GDM1 (cell line): ENCODE results near the gene SCN10A.
A peak's percentile ranks its signal among the peaks of the same experiment; 100 is the strongest.

Experiments
- DNase-seq: peaks from one replicate; lab custom pipeline; 2025; lab: John Stamatoyannopoulos, UW

Gene SCN10A

GRCh38 chr3:38773528-38773927 is 42.5 kb downstream of the SCN10A start:
- DNase-seq: no peak

- no peak for DNase-seq
These were observed 52.4 kb downstream of the SCN10A start for GRCh38 chr3:38763569-38763968.

GRCh38 chr3:38758557-38758956 is 57.5 kb downstream of the SCN10A start:
- DNase-seq: no peak

GRCh38 chr3:38757721-38758120 is 58.3 kb downstream of the SCN10A start:
- no peak for DNase-seq

GRCh38 chr3:38756892-38757291 is 59.1 kb downstream of the SCN10A start:
- no peak for DNase-seq

GRCh38 chr3:38755130-38755529 is 60.9 kb downstream of the SCN10A start:
- DNase-seq: no peak

GRCh38 chr3:38746641-38747040 is 69.4 kb downstream of the SCN10A start:
- no peak for DNase-seq

GRCh38 chr3:38743043-38743442 is 73.0 kb downstream of the SCN10A start:
- DNase-seq: no peak

- DNase-seq: no peak
These were observed 73.5 kb downstream of the SCN10A start for GRCh38 chr3:38742550-38742949.

GRCh38 chr3:38740537-38740936 is 75.5 kb downstream of the SCN10A start:
- DNase-seq: no peak

- no peak for DNase-seq
These were observed 76.1 kb downstream of the SCN10A start for GRCh38 chr3:38739931-38740330.

GRCh38 chr3:38739396-38739689 is 76.7 kb downstream of the SCN10A start:
- no peak for DNase-seq

GRCh38 chr3:38738630-38739395 is 77.2 kb downstream of the SCN10A start:
- peak; percentile 31 for DNase-seq

GRCh38 chr3:38731522-38731921 is 84.5 kb downstream of the SCN10A start:
- no peak for DNase-seq

- DNase-seq: no peak
These were observed 85.7 kb downstream of the SCN10A start for GRCh38 chr3:38730281-38730680.

GRCh38 chr3:38728008-38728407 is 88.0 kb downstream of the SCN10A start:
- DNase-seq: no peak

- no peak for DNase-seq
These were observed 89.3 kb downstream of the SCN10A start for GRCh38 chr3:38726751-38727150.

- DNase-seq: no peak
These were observed 90.1 kb downstream of the SCN10A start for GRCh38 chr3:38725726-38726419.

GRCh38 chr3:38724392-38724736 is 91.7 kb downstream of the SCN10A start:
- DNase-seq: no peak

- no peak for DNase-seq
These were observed 92.2 kb downstream of the SCN10A start for GRCh38 chr3:38723569-38724391.

- DNase-seq: no peak
These were observed 93.0 kb downstream of the SCN10A start for GRCh38 chr3:38722781-38723568.

- no peak for DNase-seq
These were observed 94.7 kb downstream of the SCN10A start for GRCh38 chr3:38721207-38721772.
